ENCODE results near the gene MORN2. TPM values are rescaled to one million over a fixed set of nuclear protein-coding genes. Genes with fewer than 3 reads are reported as not detected.

MORN2 gene
- total and polyA plus RNA-seq, 2 donors (not counting 3 experiments of a cell fraction or from before 2014, with no cell fraction given), result 11.6 to 15.0 TPM

GRCh38 chr2:38836791-38837190 is 39.0 kb upstream of the MORN2 start:
- H3K9ac ChIP-seq (replicated peaks; ENCODE audit: extremely low read depth, insufficient read depth, low read length), result no peak overlapping the region
- POLR2A ChIA-PET, result no interaction called here
- no peaks in the 10 kb centered on the region for H3K4me1 ChIP-seq (ENCODE audit: control insufficient read depth, extremely low read depth, insufficient read depth, low read length)
- H2AFZ ChIP-seq (ENCODE audit: low read depth, low read length), result no peak overlapping the region
- H4K20me1 ChIP-seq (replicated peaks; ENCODE audit: control insufficient read depth, extremely low read depth, insufficient read depth, low read length), result no peaks in the 10 kb centered on the region
- peaks cover 0 to 6% of the 10 kb centered on the region in 2 experiments for H3K36me3 ChIP-seq (ENCODE audit: control insufficient read depth in 2 of 2, extremely low read depth in 1 of 2, insufficient read depth in 2 of 2, low read length in 2 of 2)
- dilution Hi-C loops (cut with MboI; ENCODE audit: extremely low pct_ligation_motif_present, low sequenced_read_pairs), result no loop called here
- no peaks in the 10 kb centered on the region for H3K79me2 ChIP-seq (ENCODE audit: control insufficient read depth, insufficient read depth, low read length)
- no peak overlapping the region for H3K4me3 ChIP-seq (replicated peaks in 1 of 3; ENCODE audit: insufficient read depth in 1 of 3, low read depth in 1 of 3, low read length in 3 of 3)
- DNase-seq (ENCODE audit: low read depth, low spot score) (no peak), FAIRE-seq (no peak)
- intact Hi-C loops (cut with micrococcal nuclease), result no loop called here
- no peaks in the 10 kb centered on the region for H3K9me1 ChIP-seq (replicated peaks; ENCODE audit: control insufficient read depth, extremely low read depth, insufficient read depth, low read length)
- H3K4me2 ChIP-seq (ENCODE audit: insufficient read depth, low read length), result no peak overlapping the region
- CTCF ChIA-PET, result no interaction called here
- BruUV-seq (replicated peaks), result no TSS peak
- no peak for TF ChIP-seq MYC (IDR thresholded peaks at IDR 0.05; ENCODE audit: low read depth, low read length)
- TF ChIP-seq POLR2A (IDR thresholded peaks at IDR 0.05; ENCODE audit: low read depth, low read length), result no peak
- no peak for TF ChIP-seq POLR2AphosphoS5 (IDR thresholded peaks at IDR 0.05; ENCODE audit: insufficient read depth, low read depth, low read length)
- no peak for TF ChIP-seq CTCF (IDR thresholded peaks at IDR 0.05; ENCODE audit: extremely low read depth in 1 of 2, insufficient read depth in 1 of 2, low read depth in 1 of 2, low read length in 2 of 2)
- no peak for TF ChIP-seq MAX (IDR thresholded peaks at IDR 0.05; ENCODE audit: insufficient read depth, insufficient read length)
- TF ChIP-seq GATA2 (IDR thresholded peaks at IDR 0.05; ENCODE audit: insufficient read depth, insufficient read length, low read depth, low read length), result no peak
- no peak for TF ChIP-seq JUN (IDR thresholded peaks at IDR 0.05; ENCODE audit: borderline replicate concordance, insufficient read depth, insufficient read length, low read depth)
- TF ChIP-seq EZH2 (IDR thresholded peaks at IDR 0.05; ENCODE audit: borderline replicate concordance, low read depth, low read length, severe bottlenecking), result no peak
- TF ChIP-seq FOS (IDR thresholded peaks at IDR 0.05; ENCODE audit: borderline replicate concordance, insufficient read depth, low read length), result no peak
- no peak overlapping the region for H3K27ac ChIP-seq (ENCODE audit: insufficient read depth, low read depth, low read length)
- H3K9me3 ChIP-seq (replicated peaks; ENCODE audit: control insufficient read depth, insufficient read depth, low read length), result no peaks in the 10 kb centered on the region
- no peaks in the 10 kb centered on the region for H3K27me3 ChIP-seq (ENCODE audit: control insufficient read depth in 2 of 2, insufficient read depth in 2 of 2, low read length in 2 of 2)

Data from endothelial cell of umbilical vein (primary cell).